Body of pancreas (tissue), 4 donors: Measurements from ENCODE around the gene CRELD2.

ENCODE experiments used
- POLR2A ChIP-seq, 3 donors: fragments of 450-650 bp; IDR thresholded peaks; one replicate each; pipeline ENCODE4 v1.6.1; 2016; ENCODE audit warnings: antibody characterized with exemption in 3 of 3, mild to moderate bottlenecking in 2 of 3
- TF ChIP-seq, protein P1 (sequence below), 7 experiments: fragments of 450-650 bp in 4 of 7; fragments of 200-600 bp in 3 of 7; sonication (generic) in 3 of 7; IDR thresholded peaks; one replicate each; pipeline ENCODE4 v1.5.1; 2016 to 2019; ENCODE audit warnings: antibody characterized with exemption in 7 of 7

DNA sequence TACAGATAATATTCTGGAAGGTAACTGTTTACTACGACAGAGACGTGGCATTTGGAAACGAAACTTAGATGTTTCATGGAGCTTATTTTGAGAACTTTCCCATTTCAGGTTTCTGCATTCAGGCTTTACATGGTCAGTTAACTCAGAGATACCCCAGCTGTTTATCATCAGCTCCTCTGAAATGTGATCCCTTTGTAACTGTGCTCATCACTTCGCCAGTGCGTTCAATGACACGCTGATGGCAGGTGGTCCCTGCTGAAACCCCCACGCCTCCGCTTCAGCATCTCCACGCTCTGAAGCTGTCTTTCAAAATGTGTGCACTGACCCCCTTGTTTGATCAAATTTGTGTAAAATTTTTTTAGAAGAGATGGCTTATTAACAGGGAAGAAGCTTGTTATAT is 30.7 kb upstream of the CRELD2 start:
- TF ChIP-seq, protein P1, sequence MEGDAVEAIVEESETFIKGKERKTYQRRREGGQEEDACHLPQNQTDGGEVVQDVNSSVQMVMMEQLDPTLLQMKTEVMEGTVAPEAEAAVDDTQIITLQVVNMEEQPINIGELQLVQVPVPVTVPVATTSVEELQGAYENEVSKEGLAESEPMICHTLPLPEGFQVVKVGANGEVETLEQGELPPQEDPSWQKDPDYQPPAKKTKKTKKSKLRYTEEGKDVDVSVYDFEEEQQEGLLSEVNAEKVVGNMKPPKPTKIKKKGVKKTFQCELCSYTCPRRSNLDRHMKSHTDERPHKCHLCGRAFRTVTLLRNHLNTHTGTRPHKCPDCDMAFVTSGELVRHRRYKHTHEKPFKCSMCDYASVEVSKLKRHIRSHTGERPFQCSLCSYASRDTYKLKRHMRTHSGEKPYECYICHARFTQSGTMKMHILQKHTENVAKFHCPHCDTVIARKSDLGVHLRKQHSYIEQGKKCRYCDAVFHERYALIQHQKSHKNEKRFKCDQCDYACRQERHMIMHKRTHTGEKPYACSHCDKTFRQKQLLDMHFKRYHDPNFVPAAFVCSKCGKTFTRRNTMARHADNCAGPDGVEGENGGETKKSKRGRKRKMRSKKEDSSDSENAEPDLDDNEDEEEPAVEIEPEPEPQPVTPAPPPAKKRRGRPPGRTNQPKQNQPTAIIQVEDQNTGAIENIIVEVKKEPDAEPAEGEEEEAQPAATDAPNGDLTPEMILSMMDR (IDR thresholded peaks at IDR 0.05): no peak
- TF ChIP-seq POLR2A (IDR thresholded peaks at IDR 0.05): no peak
